ENCODE measurements around the gene RYR2. TPM values are rescaled to one million over a fixed set of nuclear protein-coding genes. Genes with fewer than 3 reads are reported as not detected.

RYR2 gene
- total RNA-seq, 2 experiments from 2014 or later = not detected

DNA sequence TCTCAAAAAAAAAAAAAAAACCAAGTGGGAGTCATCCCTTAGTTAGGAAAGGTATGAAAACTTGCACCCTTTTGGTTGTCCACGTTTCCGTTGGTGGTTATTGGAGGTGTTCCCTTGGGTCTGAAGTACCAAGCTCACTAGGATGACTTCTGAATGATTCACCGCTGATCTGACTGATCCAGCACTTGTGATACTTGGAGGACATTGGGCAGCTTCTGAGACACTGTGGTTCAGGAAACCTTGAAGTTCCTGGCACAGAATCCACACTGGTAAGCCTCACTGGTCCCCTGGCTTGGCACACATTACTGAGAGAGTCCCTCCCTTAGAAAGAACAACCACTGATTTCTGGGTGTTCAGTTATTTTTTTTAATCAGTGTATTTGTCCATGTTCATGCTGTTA is 91.9 kb downstream of the RYR2 start:
- Histone ChIP-seq H2AFZ (ENCODE audit: low read length) (no peak overlapping the region), H3K4me1 (ENCODE audit: insufficient read depth, low read length, poor library complexity, severe bottlenecking) (no peaks in the 10 kb centered on the region), H3K9me2 (ENCODE audit: insufficient read depth, low read length) (no peaks in the 10 kb centered on the region), H3K4me3 (ENCODE audit: low read depth, low read length, poor library complexity, severe bottlenecking) (no peak overlapping the region), H3K36me3 (ENCODE audit: insufficient read depth, low read length) (no peaks in the 10 kb centered on the region), H3K27ac (ENCODE audit: low read depth, low read length, poor library complexity, severe bottlenecking) (no peak overlapping the region), H3K4me2 (ENCODE audit: low read length) (no peak overlapping the region), H3K79me2 (ENCODE audit: insufficient read depth, low read depth, low read length) (no peaks in the 10 kb centered on the region), H3K9me3 (ENCODE audit: low read length) (peaks cover 5% of the 10 kb centered on the region), H4K20me1 (ENCODE audit: insufficient read depth, low read length) (no peaks in the 10 kb centered on the region)
- TF ChIP-seq, protein P1, sequence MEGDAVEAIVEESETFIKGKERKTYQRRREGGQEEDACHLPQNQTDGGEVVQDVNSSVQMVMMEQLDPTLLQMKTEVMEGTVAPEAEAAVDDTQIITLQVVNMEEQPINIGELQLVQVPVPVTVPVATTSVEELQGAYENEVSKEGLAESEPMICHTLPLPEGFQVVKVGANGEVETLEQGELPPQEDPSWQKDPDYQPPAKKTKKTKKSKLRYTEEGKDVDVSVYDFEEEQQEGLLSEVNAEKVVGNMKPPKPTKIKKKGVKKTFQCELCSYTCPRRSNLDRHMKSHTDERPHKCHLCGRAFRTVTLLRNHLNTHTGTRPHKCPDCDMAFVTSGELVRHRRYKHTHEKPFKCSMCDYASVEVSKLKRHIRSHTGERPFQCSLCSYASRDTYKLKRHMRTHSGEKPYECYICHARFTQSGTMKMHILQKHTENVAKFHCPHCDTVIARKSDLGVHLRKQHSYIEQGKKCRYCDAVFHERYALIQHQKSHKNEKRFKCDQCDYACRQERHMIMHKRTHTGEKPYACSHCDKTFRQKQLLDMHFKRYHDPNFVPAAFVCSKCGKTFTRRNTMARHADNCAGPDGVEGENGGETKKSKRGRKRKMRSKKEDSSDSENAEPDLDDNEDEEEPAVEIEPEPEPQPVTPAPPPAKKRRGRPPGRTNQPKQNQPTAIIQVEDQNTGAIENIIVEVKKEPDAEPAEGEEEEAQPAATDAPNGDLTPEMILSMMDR (conservative IDR thresholded peaks at IDR 0.05; ENCODE audit: low read length) = no peak
- no peak for TF ChIP-seq EZH2phosphoT487 (IDR thresholded peaks at IDR 0.05; ENCODE audit: borderline replicate concordance, low read depth, low read length)
- POLR2A ChIA-PET = interaction anchor here (0.6 to 0.7 kb wide), 2 partner anchors 255 to 1905 kb away, joined by 3 read pairs; no protein-coding TSS in a partner anchor
- DNase-seq (ENCODE audit: low spot score) = no peak
- CTCF ChIA-PET (ENCODE audit: unreplicated experiment) = no interaction called here
- no TSS peak for BruUV-seq (replicated peaks)
- intact Hi-C loops (cut with micrococcal nuclease; ENCODE audit: unreplicated experiment) = no loop called here

DNA sequence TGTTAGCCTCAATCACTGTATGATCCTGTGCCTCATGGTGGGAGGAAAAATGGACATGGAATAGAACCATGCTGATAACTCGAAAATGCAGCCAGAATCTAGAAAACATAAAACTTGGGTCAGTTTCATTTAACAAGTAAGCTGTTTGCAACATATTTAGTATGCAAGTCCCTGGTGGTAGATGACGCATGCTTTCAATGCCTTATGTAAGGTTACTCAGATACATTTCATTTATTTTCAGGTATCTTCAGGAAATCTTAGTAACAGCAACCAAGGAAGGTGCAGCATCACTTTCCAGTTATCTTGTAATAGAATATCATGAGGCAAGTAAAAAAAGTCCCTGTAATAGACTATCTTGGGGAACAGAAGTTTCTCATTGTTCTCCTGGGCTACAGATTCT is 92.9 kb downstream of the RYR2 start:
- Histone ChIP-seq H3K9me3 (ENCODE audit: low read length) (peaks cover 5% of the 10 kb centered on the region), H3K9me2 (ENCODE audit: insufficient read depth, low read length) (no peaks in the 10 kb centered on the region), H3K4me3 (ENCODE audit: low read depth, low read length, poor library complexity, severe bottlenecking) (no peak overlapping the region), H4K20me1 (ENCODE audit: insufficient read depth, low read length) (no peaks in the 10 kb centered on the region), H3K36me3 (ENCODE audit: insufficient read depth, low read length) (no peaks in the 10 kb centered on the region), H3K27ac (ENCODE audit: low read depth, low read length, poor library complexity, severe bottlenecking) (no peak overlapping the region), H3K79me2 (ENCODE audit: insufficient read depth, low read depth, low read length) (no peaks in the 10 kb centered on the region), H3K4me2 (ENCODE audit: low read length) (no peak overlapping the region), H2AFZ (ENCODE audit: low read length) (no peak overlapping the region), H3K4me1 (ENCODE audit: insufficient read depth, low read length, poor library complexity, severe bottlenecking) (no peaks in the 10 kb centered on the region)
- ChIA-PET CTCF (ENCODE audit: unreplicated experiment) (no interaction called here), POLR2A (no interaction called here)
- intact Hi-C loops (cut with micrococcal nuclease; ENCODE audit: unreplicated experiment) = no loop called here
- no peak for DNase-seq (ENCODE audit: low spot score)
- no TSS peak for BruUV-seq (replicated peaks)
- no peak for TF ChIP-seq EZH2phosphoT487 (IDR thresholded peaks at IDR 0.05; ENCODE audit: borderline replicate concordance, low read depth, low read length)
- TF ChIP-seq, protein P1 (conservative IDR thresholded peaks at IDR 0.05; ENCODE audit: low read length) = no peak

DNA sequence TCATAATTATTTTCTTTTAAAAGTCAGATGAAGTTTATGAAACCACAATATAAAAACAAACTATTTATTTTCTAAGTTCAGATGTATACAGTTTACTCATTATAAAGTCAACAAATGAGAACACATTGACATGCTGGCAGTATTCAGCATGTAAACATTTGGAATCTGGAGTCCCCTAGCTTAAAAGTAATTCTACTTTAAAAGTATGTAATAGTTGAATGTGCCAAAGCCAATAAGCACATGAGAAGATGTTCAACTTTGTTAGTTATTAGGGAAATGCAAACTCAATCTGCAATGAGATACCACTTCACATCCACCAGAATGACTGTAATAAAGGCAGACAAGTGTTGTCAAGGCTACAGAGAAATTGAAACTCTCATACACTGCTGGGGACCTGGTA is 96.6 kb downstream of the RYR2 start:
- ChIA-PET CTCF (ENCODE audit: unreplicated experiment) (no interaction called here), POLR2A (no interaction called here)
- Histone ChIP-seq H3K4me2 (ENCODE audit: low read length) (no peak overlapping the region), H3K4me1 (ENCODE audit: insufficient read depth, low read length, poor library complexity, severe bottlenecking) (no peaks in the 10 kb centered on the region), H3K27ac (ENCODE audit: low read depth, low read length, poor library complexity, severe bottlenecking) (no peak overlapping the region), H3K79me2 (ENCODE audit: insufficient read depth, low read depth, low read length) (no peaks in the 10 kb centered on the region), H3K9me2 (ENCODE audit: insufficient read depth, low read length) (no peaks in the 10 kb centered on the region), H3K4me3 (ENCODE audit: low read depth, low read length, poor library complexity, severe bottlenecking) (no peak overlapping the region), H2AFZ (ENCODE audit: low read length) (no peak overlapping the region), H3K36me3 (ENCODE audit: insufficient read depth, low read length) (no peaks in the 10 kb centered on the region), H4K20me1 (ENCODE audit: insufficient read depth, low read length) (no peaks in the 10 kb centered on the region), H3K9me3 (ENCODE audit: low read length) (no peaks in the 10 kb centered on the region)
- no peak for DNase-seq (ENCODE audit: low spot score)
- no TSS peak for BruUV-seq (replicated peaks)
- intact Hi-C loops (cut with micrococcal nuclease; ENCODE audit: unreplicated experiment) = no loop called here
- TF ChIP-seq EZH2phosphoT487 (IDR thresholded peaks at IDR 0.05; ENCODE audit: borderline replicate concordance, low read depth, low read length) = no peak
- TF ChIP-seq, protein P1 (conservative IDR thresholded peaks at IDR 0.05; ENCODE audit: low read length) = no peak
